ENCODE results near the gene XCR1. TPM values are rescaled to one million over a fixed set of nuclear protein-coding genes. Genes with fewer than 3 reads are reported as not detected.

Gene XCR1
- total and polyA plus RNA-seq, 2 of the 8 experiments (the other 6 are each of a cell fraction or from before 2014, with no cell fraction given) = 0.53 TPM; not detected in 1

GRCh38 chr3:45968149-45968548, 59.1 kb downstream of the XCR1 start (continued):
- no peak for TF ChIP-seq USF2 (IDR thresholded peaks at IDR 0.05; ENCODE audit: low read length)
- TF ChIP-seq RAD21 (IDR thresholded peaks at IDR 0.05 in 1 of 2, conservative IDR thresholded peaks at IDR 0.05 in 1 of 2; ENCODE audit: low read depth in 2 of 2, low read length in 2 of 2) = no peak
- no peak for TF ChIP-seq TAF7 (optimal IDR thresholded peaks at IDR 0.05; ENCODE audit: borderline replicate concordance, low read depth, low read length)
- TF ChIP-seq JUN (IDR thresholded peaks at IDR 0.05; ENCODE audit: low read depth, low read length) = no peak
- TF ChIP-seq SP1 (IDR thresholded peaks at IDR 0.05; ENCODE audit: low read depth, low read length) = no peak

All from H1 (cell line).